ENCODE measurements around the gene TMEM178B. TPM values are rescaled to one million over a fixed set of nuclear protein-coding genes. Genes with fewer than 3 reads are reported as not detected.

TMEM178B gene
- total RNA-seq, 1 experiment from 2014 or later, result 1.1 TPM

GRCh38 chr7:141475679-141476078, 401.8 kb downstream of the TMEM178B start:
- no peak for DNase-seq
- H3K27me3 ChIP-seq (ENCODE audit: control insufficient read depth, insufficient read depth, low read length), result no peaks in the 10 kb centered on the region
- no peak overlapping the region for H3K4me3 ChIP-seq (ENCODE audit: insufficient read depth, low read depth, low read length)
- no peaks in the 10 kb centered on the region for H3K36me3 ChIP-seq (replicated peaks; ENCODE audit: control insufficient read depth, insufficient read depth, low read length)

GRCh38 chr7:141477865-141478264, 404.0 kb downstream of the TMEM178B start:
- H3K27me3 ChIP-seq (ENCODE audit: control insufficient read depth, insufficient read depth, low read length), result no peaks in the 10 kb centered on the region
- DNase-seq, result no peak
- H3K36me3 ChIP-seq (replicated peaks; ENCODE audit: control insufficient read depth, insufficient read depth, low read length), result no peaks in the 10 kb centered on the region
- H3K4me3 ChIP-seq (ENCODE audit: insufficient read depth, low read depth, low read length), result no peak overlapping the region

GRCh38 chr7:141478845-141479244, 405.0 kb downstream of the TMEM178B start:
- Histone ChIP-seq H3K4me3 (ENCODE audit: insufficient read depth, low read depth, low read length) (no peak overlapping the region), H3K27me3 (ENCODE audit: control insufficient read depth, insufficient read depth, low read length) (no peaks in the 10 kb centered on the region), H3K36me3 (replicated peaks; ENCODE audit: control insufficient read depth, insufficient read depth, low read length) (no peaks in the 10 kb centered on the region)
- DNase-seq, result no peak

- H3K4me3 ChIP-seq (ENCODE audit: insufficient read depth, low read depth, low read length), result no peak overlapping the region
- H3K27me3 ChIP-seq (ENCODE audit: control insufficient read depth, insufficient read depth, low read length), result no peaks in the 10 kb centered on the region
- no peak for DNase-seq
- H3K36me3 ChIP-seq (replicated peaks; ENCODE audit: control insufficient read depth, insufficient read depth, low read length), result no peaks in the 10 kb centered on the region
These were observed 407.1 kb downstream of the TMEM178B start for GRCh38 chr7:141480953-141481352.

- H3K36me3 ChIP-seq (replicated peaks; ENCODE audit: control insufficient read depth, insufficient read depth, low read length), result no peaks in the 10 kb centered on the region
- DNase-seq, result no peak
- H3K27me3 ChIP-seq (ENCODE audit: control insufficient read depth, insufficient read depth, low read length), result no peaks in the 10 kb centered on the region
- no peak overlapping the region for H3K4me3 ChIP-seq (ENCODE audit: insufficient read depth, low read depth, low read length)
These were observed 408.1 kb downstream of the TMEM178B start for GRCh38 chr7:141481971-141482370.

GRCh38 chr7:141483044-141483443, 409.2 kb downstream of the TMEM178B start:
- Histone ChIP-seq H3K4me3 (ENCODE audit: insufficient read depth, low read depth, low read length) (no peak overlapping the region), H3K36me3 (replicated peaks; ENCODE audit: control insufficient read depth, insufficient read depth, low read length) (no peaks in the 10 kb centered on the region), H3K27me3 (ENCODE audit: control insufficient read depth, insufficient read depth, low read length) (no peaks in the 10 kb centered on the region)
- no peak for DNase-seq

GRCh38 chr7:141484907-141485306, 411.0 kb downstream of the TMEM178B start:
- no peaks in the 10 kb centered on the region for H3K27me3 ChIP-seq (ENCODE audit: control insufficient read depth, insufficient read depth, low read length)
- no peaks in the 10 kb centered on the region for H3K36me3 ChIP-seq (replicated peaks; ENCODE audit: control insufficient read depth, insufficient read depth, low read length)
- DNase-seq, result no peak
- H3K4me3 ChIP-seq (ENCODE audit: insufficient read depth, low read depth, low read length), result no peak overlapping the region

DNA sequence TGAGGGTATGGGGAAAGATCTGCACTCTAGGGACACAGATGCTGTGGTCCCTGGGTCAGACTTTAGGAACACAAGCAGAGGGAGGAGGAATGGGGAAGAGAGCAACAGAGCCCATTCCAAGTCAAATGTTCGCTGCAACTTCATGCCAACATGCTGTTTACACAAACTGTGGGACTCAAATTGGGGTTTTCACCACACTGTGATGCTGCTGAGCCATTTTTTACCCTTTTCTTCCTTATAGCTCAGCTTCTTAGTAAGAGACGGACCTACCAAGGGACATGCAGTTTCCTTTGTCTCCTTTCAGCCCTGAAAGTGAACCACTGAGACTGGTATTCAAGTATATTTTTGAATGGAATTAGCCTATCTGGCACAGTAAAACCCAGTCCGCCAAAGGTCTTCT, 413.1 kb downstream of the TMEM178B start:
- Histone ChIP-seq H3K36me3 (replicated peaks; ENCODE audit: control insufficient read depth, insufficient read depth, low read length) (no peaks in the 10 kb centered on the region), H3K4me3 (ENCODE audit: insufficient read depth, low read depth, low read length) (no peak overlapping the region)
- peak; percentile 27 for DNase-seq

DNA sequence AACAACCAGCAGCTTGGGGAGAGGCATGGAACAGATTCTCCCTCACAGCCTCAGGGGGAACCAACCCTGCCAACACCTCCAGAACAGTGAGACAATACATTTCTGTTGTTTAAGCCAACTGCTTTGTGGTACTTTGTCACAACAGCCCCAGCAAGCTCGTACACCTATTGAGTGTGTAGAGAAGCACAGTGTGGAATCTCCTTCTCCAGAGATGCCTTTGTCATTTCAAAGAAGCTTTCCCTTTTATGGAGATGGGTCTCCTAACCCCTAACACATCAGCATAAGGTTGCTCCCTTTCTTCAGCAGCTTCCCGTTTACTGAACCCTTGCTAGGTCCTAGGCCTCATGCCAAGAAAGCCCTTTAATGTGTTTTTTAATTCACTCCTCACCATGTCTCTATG, 416.6 kb downstream of the TMEM178B start:
- DNase-seq, result peak; percentile 26
- no peaks in the 10 kb centered on the region for H3K36me3 ChIP-seq (replicated peaks; ENCODE audit: control insufficient read depth, insufficient read depth, low read length)
- no peaks in the 10 kb centered on the region for H3K27me3 ChIP-seq (ENCODE audit: control insufficient read depth, insufficient read depth, low read length)
- no peak overlapping the region for H3K4me3 ChIP-seq (ENCODE audit: insufficient read depth, low read depth, low read length)

More for the DNA sequence above, 413.1 kb downstream of the TMEM178B start:
- no peaks in the 10 kb centered on the region for H3K27me3 ChIP-seq (ENCODE audit: control insufficient read depth, insufficient read depth, low read length)

GRCh38 chr7:141495057-141495456, 421.2 kb downstream of the TMEM178B start:
- Histone ChIP-seq H3K36me3 (replicated peaks; ENCODE audit: control insufficient read depth, insufficient read depth, low read length) (no peaks in the 10 kb centered on the region), H3K27me3 (ENCODE audit: control insufficient read depth, insufficient read depth, low read length) (no peaks in the 10 kb centered on the region), H3K4me3 (ENCODE audit: insufficient read depth, low read depth, low read length) (no peak overlapping the region)
- no peak for DNase-seq

GRCh38 chr7:141497391-141497790, 423.5 kb downstream of the TMEM178B start:
- no peak overlapping the region for H3K4me3 ChIP-seq (ENCODE audit: insufficient read depth, low read depth, low read length)
- H3K27me3 ChIP-seq (ENCODE audit: control insufficient read depth, insufficient read depth, low read length), result no peaks in the 10 kb centered on the region
- no peak for DNase-seq
- no peaks in the 10 kb centered on the region for H3K36me3 ChIP-seq (replicated peaks; ENCODE audit: control insufficient read depth, insufficient read depth, low read length)

GRCh38 chr7:141500608-141501007, 426.7 kb downstream of the TMEM178B start:
- Histone ChIP-seq H3K36me3 (replicated peaks; ENCODE audit: control insufficient read depth, insufficient read depth, low read length) (no peaks in the 10 kb centered on the region), H3K27me3 (ENCODE audit: control insufficient read depth, insufficient read depth, low read length) (no peaks in the 10 kb centered on the region), H3K4me3 (ENCODE audit: insufficient read depth, low read depth, low read length) (no peak overlapping the region)
- no peak for DNase-seq

GRCh38 chr7:141501451-141501850, 427.6 kb downstream of the TMEM178B start:
- Histone ChIP-seq H3K4me3 (ENCODE audit: insufficient read depth, low read depth, low read length) (no peak overlapping the region), H3K27me3 (ENCODE audit: control insufficient read depth, insufficient read depth, low read length) (no peaks in the 10 kb centered on the region), H3K36me3 (replicated peaks; ENCODE audit: control insufficient read depth, insufficient read depth, low read length) (no peaks in the 10 kb centered on the region)
- no peak for DNase-seq

- peak; percentile 71 for DNase-seq
- Histone ChIP-seq H3K36me3 (replicated peaks; ENCODE audit: control insufficient read depth, insufficient read depth, low read length) (no peaks in the 10 kb centered on the region; the same call in 1 of the 2 replicates), H3K4me3 (ENCODE audit: insufficient read depth, low read depth, low read length) (peak overlapping the region; percentile 44), H3K27me3 (ENCODE audit: control insufficient read depth, insufficient read depth, low read length) (peaks cover 17% of the 10 kb centered on the region)
These were observed 437.4 kb downstream of the TMEM178B start for GRCh38 chr7:141511316-141511675.

GRCh38 chr7:141511676-141512396, 438.0 kb downstream of the TMEM178B start:
- H3K4me3 ChIP-seq (ENCODE audit: insufficient read depth, low read depth, low read length), result peak overlapping the region; percentile 44
- H3K36me3 ChIP-seq (replicated peaks; ENCODE audit: control insufficient read depth, insufficient read depth, low read length), result no peaks in the 10 kb centered on the region; the same call in 1 of the 2 replicates
- H3K27me3 ChIP-seq (ENCODE audit: control insufficient read depth, insufficient read depth, low read length), result peaks cover 17% of the 10 kb centered on the region
- peak; percentile 65 for DNase-seq

DNA sequence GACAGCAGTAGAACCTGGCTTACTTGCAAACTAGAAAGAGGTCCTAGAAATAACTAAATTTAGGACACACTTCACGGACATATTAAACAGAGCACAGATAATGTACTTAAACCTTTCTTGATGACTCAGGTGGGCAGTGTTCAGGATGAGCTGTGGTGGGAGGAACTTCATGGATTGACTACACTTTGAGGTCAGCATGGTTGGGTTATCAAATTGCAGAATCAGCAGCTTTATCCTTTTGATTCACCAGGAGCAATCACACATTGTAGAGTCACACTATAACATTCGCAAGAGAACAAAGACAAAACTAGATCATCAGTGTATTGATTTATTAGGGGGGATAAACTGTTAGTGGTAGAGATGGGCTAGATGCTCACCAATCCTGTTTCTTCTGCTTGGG, 438.7 kb downstream of the TMEM178B start:
- Histone ChIP-seq H3K4me3 (ENCODE audit: insufficient read depth, low read depth, low read length) (no peak overlapping the region), H3K27me3 (ENCODE audit: control insufficient read depth, insufficient read depth, low read length) (peaks cover 17% of the 10 kb centered on the region), H3K36me3 (replicated peaks; ENCODE audit: control insufficient read depth, insufficient read depth, low read length) (no peaks in the 10 kb centered on the region; the same call in 1 of the 2 replicates)
- no peak for DNase-seq

Data from H7 (cell line).